Hepatocyte (in vitro differentiated cells): ENCODE data around the gene CAV3. TPM values are rescaled to one million over a fixed set of nuclear protein-coding genes. Genes with fewer than 3 reads are reported as not detected.

Experiments
- DNase-seq: peaks from one replicate; pipeline ENCODE4 v3.0.0-alpha.2; 2016; ENCODE audit warnings: low spot score
- H2AFZ ChIP-seq: fragments of 200-600 bp; sonication (generic); 2 replicates; pipeline ENCODE4 v1.6.0; 2016; ENCODE audit warnings: antibody characterized with exemption, mild to moderate bottlenecking
- H3K27ac ChIP-seq: fragments of 200-600 bp; sonication (generic); 2 replicates; pipeline ENCODE4 v1.5.1; 2016; ENCODE audit warnings: mild to moderate bottlenecking
- H3K27me3 ChIP-seq: fragments of 200-600 bp; sonication (generic); 2 replicates; pipeline ENCODE4 v1.6.1; 2016
- H3K36me3 ChIP-seq: fragments of 200-600 bp; sonication (generic); replicated peaks from 2 replicates; pipeline ENCODE4 v1.5.1; 2016; ENCODE audit warnings: low read depth; ENCODE audit not compliant: insufficient read depth
- H3K4me1 ChIP-seq: fragments of 200-600 bp; sonication (generic); 2 replicates; pipeline ENCODE4 v1.5.1; 2016; ENCODE audit warnings: mild to moderate bottlenecking, moderate library complexity; ENCODE audit not compliant: insufficient read depth
- H3K4me2 ChIP-seq: fragments of 200-600 bp; sonication (generic); 2 replicates; pipeline ENCODE4 v1.6.0; 2016
- H3K4me3 ChIP-seq: fragments of 200-600 bp; sonication (generic); 2 replicates; pipeline ENCODE4 v1.5.1; 2016; ENCODE audit warnings: mild to moderate bottlenecking
- H3K79me2 ChIP-seq: fragments of 200-600 bp; sonication (generic); 2 replicates; pipeline ENCODE4 v1.6.0; 2017; ENCODE audit warnings: mild to moderate bottlenecking
- H3K9me2 ChIP-seq: fragments of 200-600 bp; sonication (generic); replicated peaks from 2 replicates; pipeline ENCODE4 v1.6.0; 2017; ENCODE audit warnings: mild to moderate bottlenecking; ENCODE audit not compliant: insufficient read depth
- H3K9me3 ChIP-seq: fragments of 200-600 bp; sonication (generic); 2 replicates; pipeline ENCODE4 v1.5.1; 2016; ENCODE audit warnings: low read depth, mild to moderate bottlenecking
- H4K20me1 ChIP-seq: fragments of 200-600 bp; sonication (generic); 2 replicates; pipeline ENCODE4 v1.6.0; 2016; ENCODE audit warnings: mild to moderate bottlenecking; ENCODE audit not compliant: insufficient read depth, poor library complexity, severe bottlenecking
- CTCF ChIP-seq: fragments of 200-600 bp; sonication (generic); IDR thresholded peaks from 2 replicates; pipeline ENCODE4 v1.5.1; 2016; ENCODE audit warnings: antibody characterized with exemption, mild to moderate bottlenecking; ENCODE audit not compliant: poor library complexity
- EZH2 ChIP-seq: fragments of 200-600 bp; sonication (generic); IDR thresholded peaks from 2 replicates; pipeline ENCODE4 v1.6.1; 2016; ENCODE audit warnings: antibody characterized with exemption, mild to moderate bottlenecking, borderline replicate concordance
- EZH2phosphoT487 ChIP-seq: fragments of 200-600 bp; sonication (generic); IDR thresholded peaks from one replicate; pipeline ENCODE4 v1.6.1; 2018; ENCODE audit warnings: antibody characterized with exemption, mild to moderate bottlenecking, low read depth, moderate library complexity; ENCODE audit not compliant: unreplicated experiment, severe bottlenecking
- WGBS: methylation state at CpG from one replicate; pipeline ENCODE4 v1.1.6; 2016; ENCODE audit warnings: low lambda C conversion rate; ENCODE audit errors: missing lambda C conversion rate; 5-methylcytosine and 5-hydroxymethylcytosine counted together
- polyA plus RNA-seq: library from polyadenylated mRNA; unstranded; fragments of >200 nt; fragmentation: Nextera tagmentation; extraction: Ambion mirVana; gene quantifications from 2 replicates; pipeline ENCODE4 v1.2.1, GENCODE V29; 2016
- total RNA-seq: library from RNA; depleted of rRNA; stranded (reverse); fragments of >200 nt; gene quantifications from 2 replicates; pipeline ENCODE4 v1.2.3, GENCODE V29; 2014

CAV3 gene
- total and polyA plus RNA-seq, 2 experiments from 2014 or later = not detected

GRCh38 chr3:8732413-8732812 is 1.2 kb upstream of the CAV3 start:
- no peaks in the 10 kb centered on the region for H3K79me2 ChIP-seq
- peaks cover 3% of the 10 kb centered on the region for H3K4me1 ChIP-seq
- H3K9me2 ChIP-seq = no peaks in the 10 kb centered on the region
- no peaks in the 10 kb centered on the region for H3K36me3 ChIP-seq
- H3K4me3 ChIP-seq = no peak overlapping the region
- no peak overlapping the region for H3K27ac ChIP-seq
- no peak for TF ChIP-seq CTCF
- TF ChIP-seq EZH2 = no peak
- no peak for TF ChIP-seq EZH2phosphoT487
- no peaks in the 10 kb centered on the region for H3K27me3 ChIP-seq
- no peak for DNase-seq
- WGBS = 73% methylated on average over 4 of the region's 4 CpGs
- no peaks in the 10 kb centered on the region for H4K20me1 ChIP-seq
- H3K4me2 ChIP-seq = no peak overlapping the region
- H3K9me3 ChIP-seq = no peaks in the 10 kb centered on the region
- H2AFZ ChIP-seq = no peak overlapping the region

GRCh38 chr3:8734137-8734878 is 706 bp downstream of the CAV3 start:
- WGBS = 92% methylated on average over 15 of the region's 19 CpGs
- DNase-seq = no peak

GRCh38 chr3:8734908-8735307 is 1.3 kb downstream of the CAV3 start:
- 100% methylated on average over 1 of the region's 1 CpG for WGBS
- no peak overlapping the region for H2AFZ ChIP-seq

More at GRCh38 chr3:8734137-8734878, 706 bp downstream of the CAV3 start:
- Histone ChIP-seq H3K4me3 (no peak overlapping the region), H3K27me3 (no peaks in the 10 kb centered on the region), H3K9me2 (no peaks in the 10 kb centered on the region), H4K20me1 (no peaks in the 10 kb centered on the region), H3K27ac (no peak overlapping the region), H3K36me3 (no peaks in the 10 kb centered on the region), H3K79me2 (no peaks in the 10 kb centered on the region), H3K9me3 (no peaks in the 10 kb centered on the region), H3K4me1 (peaks cover 3% of the 10 kb centered on the region), H3K4me2 (no peak overlapping the region), H2AFZ (no peak overlapping the region)
- TF ChIP-seq CTCF = no peak
- TF ChIP-seq EZH2phosphoT487 = no peak
- TF ChIP-seq EZH2 = no peak

GRCh38 chr3:8736436-8736835 is 2.8 kb downstream of the CAV3 start:
- Histone ChIP-seq H3K9me2 (no peaks in the 10 kb centered on the region), H4K20me1 (no peaks in the 10 kb centered on the region), H3K36me3 (no peaks in the 10 kb centered on the region), H3K27ac (no peak overlapping the region), H3K79me2 (no peaks in the 10 kb centered on the region), H3K4me1 (peaks cover 11% of the 10 kb centered on the region), H2AFZ (no peak overlapping the region), H3K4me2 (no peak overlapping the region), H3K9me3 (no peaks in the 10 kb centered on the region), H3K27me3 (no peaks in the 10 kb centered on the region), H3K4me3 (no peak overlapping the region)
- WGBS = 88% methylated on average over 11 of the region's 11 CpGs
- TF ChIP-seq EZH2phosphoT487 (no peak), CTCF (no peak), EZH2 (no peak)
- no peak for DNase-seq

More at GRCh38 chr3:8734908-8735307, 1.3 kb downstream of the CAV3 start:
- TF ChIP-seq EZH2phosphoT487 (no peak), EZH2 (no peak)
- H3K27me3 ChIP-seq = no peaks in the 10 kb centered on the region
- no peaks in the 10 kb centered on the region for H4K20me1 ChIP-seq
- no peaks in the 10 kb centered on the region for H3K79me2 ChIP-seq
- no peaks in the 10 kb centered on the region for H3K9me2 ChIP-seq
- no peaks in the 10 kb centered on the region for H3K9me3 ChIP-seq
- H3K4me2 ChIP-seq = no peak overlapping the region
- H3K4me3 ChIP-seq = no peak overlapping the region
- H3K4me1 ChIP-seq = peaks cover 3% of the 10 kb centered on the region
- no peak overlapping the region for H3K27ac ChIP-seq
- no peaks in the 10 kb centered on the region for H3K36me3 ChIP-seq
- DNase-seq = no peak
